PC-9 (cell line): ENCODE measurements around the gene FLYWCH2.

Source experiments
- CTCF ChIP-seq: fragments of 200-600 bp; sonication (generic); conservative IDR thresholded peaks from 2 replicates; pipeline ENCODE4 v1.6.1; 2017; ENCODE audit warnings: mixed run types, antibody characterized with exemption, mild to moderate bottlenecking, moderate library complexity
- EZH2 ChIP-seq: fragments of 200-600 bp; sonication (generic); IDR thresholded peaks from 2 replicates; pipeline ENCODE4 v1.8.0; 2017; ENCODE audit warnings: antibody characterized with exemption, low read depth

- no peak for TF ChIP-seq CTCF
- TF ChIP-seq EZH2, result no peak
Observed at GRCh38 chr16:2834968-2835367, 48.0 kb upstream of the FLYWCH2 start.
